GM03348 (cell line): ENCODE results near the gene SCN10A.

Source experiments
- DNase-seq: peaks from one replicate; pipeline ENCODE4 v3.0.0; 2012; ENCODE audit warnings: low spot score

SCN10A gene

GRCh38 chr3:38720465-38720864 is 95.6 kb downstream of the SCN10A start:
- no peak for DNase-seq

- DNase-seq = no peak
Observed at GRCh38 chr3:38717355-38718240, 98.4 kb downstream of the SCN10A start.

- no peak for DNase-seq
Observed at GRCh38 chr3:38713121-38713520, 102.9 kb downstream of the SCN10A start.

- no peak for DNase-seq
Observed at GRCh38 chr3:38711321-38711720, 104.7 kb downstream of the SCN10A start.

GRCh38 chr3:38707730-38708129 is 108.3 kb downstream of the SCN10A start:
- DNase-seq = no peak

- DNase-seq = no peak
Observed at GRCh38 chr3:38706961-38707360, 109.1 kb downstream of the SCN10A start.

- DNase-seq = no peak
Observed at GRCh38 chr3:38702231-38702630, 113.8 kb downstream of the SCN10A start.

- DNase-seq = no peak
Observed at GRCh38 chr3:38698760-38699159, 117.3 kb downstream of the SCN10A start.

GRCh38 chr3:38698061-38698460 is 118.0 kb downstream of the SCN10A start:
- DNase-seq = no peak

- no peak for DNase-seq
Observed at GRCh38 chr3:38696034-38696433, 120.0 kb downstream of the SCN10A start.

- no peak for DNase-seq
Observed at GRCh38 chr3:38690185-38690584, 125.8 kb downstream of the SCN10A start.

GRCh38 chr3:38689774-38690173 is 126.2 kb downstream of the SCN10A start:
- no peak for DNase-seq

- no peak for DNase-seq
Observed at GRCh38 chr3:38689346-38689745, 126.7 kb downstream of the SCN10A start.

- no peak for DNase-seq
Observed at GRCh38 chr3:38687321-38687720, 128.7 kb downstream of the SCN10A start.

GRCh38 chr3:38684546-38684945 is 131.5 kb downstream of the SCN10A start:
- no peak for DNase-seq

GRCh38 chr3:38669668-38670067 is 146.3 kb downstream of the SCN10A start:
- DNase-seq = no peak

GRCh38 chr3:38662544-38662943 is 153.5 kb downstream of the SCN10A start:
- DNase-seq = no peak

GRCh38 chr3:38658841-38659240 is 157.2 kb downstream of the SCN10A start:
- DNase-seq = no peak

- no peak for DNase-seq
Observed at GRCh38 chr3:38657369-38657768, 158.6 kb downstream of the SCN10A start.

GRCh38 chr3:38655708-38656300 is 160.2 kb downstream of the SCN10A start:
- DNase-seq = no peak

GRCh38 chr3:38653685-38654537 is 162.1 kb downstream of the SCN10A start:
- DNase-seq = no peak

- no peak for DNase-seq
Observed at GRCh38 chr3:38652934-38653333, 163.1 kb downstream of the SCN10A start.
